Activated naive CD4-positive, alpha-beta T cell treated with anti-CD3 and anti-CD28 coated beads, Interleukin-2, amount 50 U/mL, for 24 hours (primary cell): Measurements from ENCODE around the gene SDC3.
A peak's percentile ranks its signal among the peaks of the same experiment; 100 is the strongest.

Experiments
- H3K27ac Mint-ChIP-seq: one replicate; pipeline ENCODE4 v1.8.0; 2021; ENCODE audit warnings: mild to moderate bottlenecking, mixed read lengths
- H3K27me3 Mint-ChIP-seq: one replicate; pipeline ENCODE4 v1.8.0; 2021; ENCODE audit warnings: mixed read lengths
- H3K36me3 Mint-ChIP-seq: one replicate; pipeline ENCODE4 v1.8.0; 2021; ENCODE audit warnings: mixed read lengths
- H3K4me1 Mint-ChIP-seq: one replicate; pipeline ENCODE4 v1.8.0; 2021; ENCODE audit warnings: mixed read lengths
- H3K4me3 Mint-ChIP-seq: one replicate; pipeline ENCODE4 v1.8.0; 2021; ENCODE audit warnings: mild to moderate bottlenecking, mixed read lengths
- H3K9me3 Mint-ChIP-seq: one replicate; pipeline ENCODE4 v1.8.0; 2021; ENCODE audit warnings: mixed read lengths

The SDC3 gene

DNA sequence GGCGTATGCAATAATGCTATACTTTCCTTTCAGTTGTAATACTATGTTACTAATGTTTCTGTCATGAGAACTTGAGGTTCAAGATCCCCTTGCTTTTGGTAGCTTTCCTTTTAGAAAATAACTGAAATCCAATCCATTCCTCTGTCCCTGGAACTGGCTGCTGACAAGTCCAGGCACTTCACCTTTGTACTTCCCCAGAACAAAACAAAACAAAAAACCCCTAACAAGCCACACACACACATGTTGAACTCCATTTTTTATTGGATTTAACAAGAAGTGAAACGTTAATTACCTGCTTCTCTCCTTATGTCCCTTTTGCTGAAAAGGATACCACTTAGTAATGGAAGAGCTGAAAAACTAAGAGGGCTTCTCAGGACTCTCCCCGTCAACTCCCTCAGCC lies 26.1 kb upstream of the SDC3 start:
- H3K4me1 Mint-ChIP-seq = no peaks in the 10 kb centered on the region
- peaks cover 13% of the 10 kb centered on the region for H3K36me3 Mint-ChIP-seq
- no peak overlapping the region for H3K27ac Mint-ChIP-seq
- no peaks in the 10 kb centered on the region for H3K9me3 Mint-ChIP-seq
- H3K27me3 Mint-ChIP-seq = no peaks in the 10 kb centered on the region
- no peak overlapping the region for H3K4me3 Mint-ChIP-seq

DNA sequence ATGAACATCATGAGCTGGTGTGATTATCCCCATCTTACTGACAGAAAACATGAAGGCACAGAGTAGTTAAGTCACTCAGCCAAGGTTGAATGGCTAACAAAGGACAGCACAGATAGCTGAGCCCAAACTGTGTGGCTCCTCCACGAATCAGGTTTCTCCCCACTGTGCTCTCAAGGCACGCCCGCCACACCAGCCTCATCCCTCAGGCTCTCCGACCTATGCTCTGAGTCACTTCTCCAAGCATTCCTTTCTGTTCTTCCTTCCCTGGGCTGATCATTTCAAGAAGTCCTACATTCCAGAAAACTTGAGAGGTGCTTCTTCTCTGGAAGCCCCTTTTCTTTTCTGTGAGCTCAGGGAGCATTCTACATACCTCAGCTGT lies 25.3 kb upstream of the SDC3 start:
- Mint-ChIP-seq H3K4me3 (no peak overlapping the region), H3K36me3 (peaks cover 13% of the 10 kb centered on the region), H3K9me3 (no peaks in the 10 kb centered on the region), H3K4me1 (no peaks in the 10 kb centered on the region), H3K27ac (no peak overlapping the region), H3K27me3 (no peaks in the 10 kb centered on the region)

DNA sequence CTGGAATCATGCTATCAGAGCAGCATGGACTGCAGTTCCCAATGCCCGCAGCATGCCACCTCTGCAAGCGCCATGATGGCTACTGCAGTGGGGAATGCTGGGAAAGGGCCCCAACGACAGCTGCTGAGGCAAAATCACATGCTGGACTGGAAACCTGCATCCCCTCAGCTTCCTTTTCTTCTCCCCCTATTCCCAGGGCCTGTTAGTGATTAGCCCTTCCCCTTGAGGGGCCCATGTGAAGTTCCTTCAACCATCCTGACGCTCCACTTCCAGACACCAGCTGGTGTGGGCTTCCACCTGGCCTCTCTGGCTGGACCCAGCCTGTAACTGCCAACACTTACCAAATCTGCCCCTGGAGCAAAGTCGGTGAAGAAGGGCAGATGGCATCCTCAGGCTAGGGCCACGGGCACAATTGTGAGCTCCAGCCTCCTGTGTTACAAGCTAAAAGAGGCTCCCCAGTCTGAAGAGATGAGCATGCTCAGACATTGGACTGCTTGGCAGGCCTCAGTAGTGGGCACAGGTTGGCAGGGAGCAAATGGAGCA lies 22.1 kb upstream of the SDC3 start:
- Mint-ChIP-seq H3K4me3 (no peak overlapping the region), H3K27me3 (no peaks in the 10 kb centered on the region), H3K9me3 (no peaks in the 10 kb centered on the region), H3K27ac (peak overlapping the region; percentile 43), H3K4me1 (no peaks in the 10 kb centered on the region), H3K36me3 (peaks cover 7% of the 10 kb centered on the region)

DNA sequence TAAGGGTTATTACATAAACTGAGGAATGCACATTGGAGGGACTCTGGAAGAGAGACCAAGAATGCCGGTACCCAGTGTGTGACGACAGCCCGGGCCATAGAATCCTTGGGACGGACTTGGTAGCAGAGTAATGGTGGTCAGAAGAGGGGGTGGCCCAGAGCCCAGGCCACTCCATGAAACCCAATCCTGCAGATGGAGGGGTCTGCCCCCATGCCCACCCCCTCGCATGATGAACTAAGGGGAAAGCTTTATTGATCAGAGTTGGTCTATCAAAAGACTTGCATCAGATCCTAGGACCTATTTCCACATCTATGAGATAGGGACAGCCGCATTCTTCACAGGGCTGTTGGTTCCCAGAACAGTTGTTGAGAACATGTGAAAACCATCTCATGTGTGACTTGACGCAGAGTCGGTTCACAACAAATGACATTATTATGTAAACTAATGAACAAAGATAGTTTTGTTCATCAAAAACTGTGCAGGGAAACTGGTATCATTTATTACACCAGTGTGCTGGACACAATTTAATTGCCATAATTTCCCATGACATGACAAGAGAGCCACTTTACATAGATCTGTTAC lies 21.5 kb upstream of the SDC3 start:
- Mint-ChIP-seq H3K4me1 (no peaks in the 10 kb centered on the region), H3K9me3 (no peaks in the 10 kb centered on the region), H3K27ac (no peak overlapping the region), H3K27me3 (no peaks in the 10 kb centered on the region), H3K4me3 (no peak overlapping the region), H3K36me3 (peaks cover 4% of the 10 kb centered on the region)

DNA sequence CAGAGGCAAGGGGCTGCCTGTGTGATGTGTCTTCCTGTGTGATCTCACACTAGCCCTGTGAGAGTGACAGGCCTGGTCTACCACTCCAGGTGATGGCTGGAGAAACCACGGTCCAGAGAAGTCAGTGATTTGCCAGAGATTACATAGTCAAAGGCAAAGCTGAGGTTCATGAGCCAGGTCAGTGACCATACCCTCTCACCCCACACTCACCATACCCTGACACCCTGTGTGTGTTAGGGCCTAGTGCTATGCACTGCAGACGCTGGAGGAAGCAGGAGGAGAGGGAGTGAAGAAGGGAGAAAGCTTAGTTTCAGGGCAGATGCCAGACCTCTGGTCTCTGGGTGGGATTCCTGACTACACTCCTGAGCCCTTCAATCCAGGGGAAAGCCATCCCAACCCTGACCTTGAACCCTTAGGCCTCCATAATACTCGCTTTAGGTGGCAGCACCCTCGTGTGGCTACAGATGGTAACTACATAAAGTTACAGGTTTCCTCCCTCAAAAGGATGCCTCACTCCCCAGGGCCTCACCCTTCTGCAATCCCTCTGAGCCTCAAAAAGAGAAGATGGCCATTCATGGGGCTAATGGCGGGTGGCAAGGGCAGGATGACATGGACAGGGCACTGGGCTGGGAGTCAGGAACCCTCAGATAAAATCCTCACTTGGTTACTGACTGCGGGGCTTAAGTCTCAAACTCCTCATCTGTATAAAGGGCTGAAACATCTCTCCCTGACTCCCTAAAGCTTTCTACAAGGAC lies 20.8 kb upstream of the SDC3 start:
- no peaks in the 10 kb centered on the region for H3K36me3 Mint-ChIP-seq
- no peaks in the 10 kb centered on the region for H3K27me3 Mint-ChIP-seq
- no peaks in the 10 kb centered on the region for H3K4me1 Mint-ChIP-seq
- no peak overlapping the region for H3K4me3 Mint-ChIP-seq
- H3K9me3 Mint-ChIP-seq = no peaks in the 10 kb centered on the region
- no peak overlapping the region for H3K27ac Mint-ChIP-seq

DNA sequence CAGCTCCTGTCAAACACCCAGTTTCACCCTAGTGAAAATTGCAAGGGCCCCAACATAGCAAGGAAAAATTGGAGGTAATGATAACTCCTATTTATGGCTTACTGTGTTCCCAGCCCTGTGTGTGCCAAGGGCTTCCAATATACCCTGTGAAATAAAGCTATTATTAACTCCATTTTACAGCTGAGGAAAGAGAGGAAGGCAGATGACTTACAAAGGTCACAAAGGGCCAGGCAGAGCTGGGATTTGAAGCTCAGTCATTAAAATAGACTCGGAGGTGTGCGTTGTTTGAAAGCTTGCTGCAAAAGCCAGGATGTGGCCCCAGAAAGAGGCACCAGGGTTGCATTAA lies 20.2 kb upstream of the SDC3 start:
- Mint-ChIP-seq H3K27me3 (no peaks in the 10 kb centered on the region), H3K36me3 (no peaks in the 10 kb centered on the region), H3K4me3 (no peak overlapping the region), H3K9me3 (no peaks in the 10 kb centered on the region), H3K4me1 (no peaks in the 10 kb centered on the region), H3K27ac (no peak overlapping the region)

DNA sequence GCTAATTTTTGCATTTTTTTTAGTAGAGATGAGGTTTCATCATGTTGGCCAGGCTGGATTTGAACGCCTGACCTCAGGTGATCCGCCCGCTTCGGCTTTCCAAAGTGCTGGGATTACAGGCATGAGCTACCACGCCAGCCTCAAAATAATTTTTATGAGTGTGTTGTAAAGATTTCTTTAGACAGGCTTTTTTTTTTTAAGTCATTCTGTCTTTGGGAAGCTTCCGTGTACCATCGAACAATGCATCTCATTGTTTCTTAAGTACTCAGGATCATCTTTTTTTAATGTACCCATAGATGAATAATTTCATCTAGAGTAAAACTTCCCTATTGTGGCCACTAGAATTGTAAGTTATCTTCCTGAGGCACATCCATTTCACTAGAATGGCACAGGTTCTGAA lies 19.6 kb upstream of the SDC3 start:
- no peaks in the 10 kb centered on the region for H3K27me3 Mint-ChIP-seq
- no peak overlapping the region for H3K4me3 Mint-ChIP-seq
- H3K27ac Mint-ChIP-seq = no peak overlapping the region
- H3K9me3 Mint-ChIP-seq = no peaks in the 10 kb centered on the region
- H3K36me3 Mint-ChIP-seq = no peaks in the 10 kb centered on the region
- no peaks in the 10 kb centered on the region for H3K4me1 Mint-ChIP-seq

DNA sequence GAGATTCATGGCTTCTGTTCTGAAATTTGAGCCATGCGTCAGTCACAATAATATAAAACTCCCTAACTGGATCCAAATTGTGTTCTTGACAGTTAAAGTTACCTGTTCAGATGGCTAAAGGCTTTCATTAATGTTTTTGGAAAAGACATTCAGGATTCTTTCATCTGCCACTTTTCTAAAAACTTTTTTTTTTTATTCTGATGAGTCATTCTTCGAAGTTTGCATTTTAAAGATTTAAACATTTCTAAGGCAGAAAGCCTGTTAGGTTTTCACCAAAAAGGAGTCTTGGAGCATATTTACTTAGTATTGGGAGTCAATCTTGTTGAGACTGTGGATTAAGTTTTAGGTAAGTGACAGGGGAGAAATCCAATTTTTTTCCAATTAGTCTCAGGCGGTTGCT lies 18.9 kb upstream of the SDC3 start:
- Mint-ChIP-seq H3K9me3 (no peaks in the 10 kb centered on the region), H3K36me3 (no peaks in the 10 kb centered on the region), H3K4me1 (no peaks in the 10 kb centered on the region), H3K4me3 (no peak overlapping the region), H3K27me3 (peaks cover 1% of the 10 kb centered on the region), H3K27ac (peak overlapping the region; percentile 41)

DNA sequence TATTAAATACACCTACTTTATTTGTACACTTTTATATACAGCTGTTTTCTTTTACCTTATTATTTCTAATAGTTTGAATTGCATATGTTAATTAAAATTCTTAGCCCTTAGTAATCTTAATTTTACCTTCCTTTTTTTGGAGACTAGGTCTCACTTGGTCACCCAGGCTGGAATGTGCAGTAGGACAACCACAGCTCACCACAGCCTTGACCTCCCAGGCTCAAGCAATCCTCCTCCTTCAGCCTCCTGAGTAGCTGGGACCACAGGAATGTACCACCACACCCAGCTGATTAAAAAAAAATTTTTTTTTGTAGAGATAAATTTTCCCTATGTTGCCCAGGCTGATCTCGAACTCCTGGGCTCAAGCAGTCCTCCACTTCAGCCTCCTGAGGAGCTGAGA lies 15.0 kb upstream of the SDC3 start:
- no peaks in the 10 kb centered on the region for H3K36me3 Mint-ChIP-seq
- H3K4me3 Mint-ChIP-seq = no peak overlapping the region
- peaks cover 3% of the 10 kb centered on the region for H3K27me3 Mint-ChIP-seq
- no peaks in the 10 kb centered on the region for H3K9me3 Mint-ChIP-seq
- H3K27ac Mint-ChIP-seq = no peak overlapping the region
- H3K4me1 Mint-ChIP-seq = no peaks in the 10 kb centered on the region

DNA sequence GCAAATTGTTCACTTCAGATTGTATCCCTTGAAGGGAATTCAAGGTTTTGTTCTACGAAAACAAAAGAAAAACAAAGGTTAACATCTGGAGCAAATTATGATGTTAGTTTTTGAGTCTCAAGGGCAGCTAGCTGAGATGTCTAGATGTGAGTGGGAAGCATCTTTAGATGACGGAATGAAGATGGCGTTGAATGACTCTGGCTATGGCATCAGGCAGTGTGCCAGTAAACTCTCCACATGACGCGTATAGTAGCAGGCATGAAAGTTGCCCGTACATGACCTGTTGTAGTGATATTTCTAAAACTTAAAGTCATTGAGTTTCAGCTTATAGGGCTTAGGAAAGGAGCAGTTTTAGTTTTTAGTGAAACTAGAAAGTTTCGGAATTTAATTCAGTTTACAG lies 12.3 kb upstream of the SDC3 start:
- Mint-ChIP-seq H3K9me3 (no peaks in the 10 kb centered on the region), H3K4me1 (no peaks in the 10 kb centered on the region), H3K27me3 (peaks cover 3% of the 10 kb centered on the region), H3K27ac (no peak overlapping the region), H3K4me3 (no peak overlapping the region), H3K36me3 (no peaks in the 10 kb centered on the region)

DNA sequence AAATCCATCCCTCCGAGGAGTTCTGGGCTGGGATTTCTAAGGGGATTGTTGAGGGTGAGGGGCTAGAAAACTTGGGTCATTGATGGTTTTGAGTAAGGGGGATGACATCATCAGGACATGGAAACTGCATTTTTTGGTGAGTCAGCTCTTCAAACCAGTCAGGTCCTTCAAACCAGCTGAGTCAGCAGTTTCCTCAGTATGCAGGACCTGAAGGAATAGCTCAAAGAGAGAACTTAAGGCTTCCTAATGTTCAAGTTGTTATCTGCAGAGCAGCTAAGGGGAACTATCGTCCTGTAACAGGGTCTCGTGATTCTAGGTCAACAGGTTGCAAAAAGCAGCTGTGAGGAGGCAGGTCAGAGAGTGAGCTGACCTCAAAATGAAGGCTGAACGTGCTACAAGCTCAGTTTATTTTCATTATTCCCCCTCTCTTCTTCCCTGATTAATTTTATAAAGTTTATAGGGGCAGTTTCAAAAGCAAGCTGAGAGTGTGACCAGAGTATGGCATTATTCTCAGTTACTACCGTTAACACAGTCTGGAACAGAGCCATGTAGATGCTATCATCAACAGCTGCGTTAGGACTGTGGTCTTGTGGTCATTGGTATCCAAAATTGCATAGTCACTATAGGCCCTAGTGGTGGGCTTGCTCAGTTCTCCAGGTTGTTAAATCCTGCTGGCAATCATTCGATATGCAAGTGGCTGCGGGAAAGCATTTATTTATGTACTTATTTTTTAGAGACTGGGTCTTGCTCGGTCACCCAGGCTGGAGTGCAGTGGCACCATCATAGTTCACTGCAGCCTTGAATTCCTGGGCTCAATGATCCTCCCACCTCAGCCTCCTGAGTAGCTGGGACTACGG lies 10.7 kb upstream of the SDC3 start:
- no peaks in the 10 kb centered on the region for H3K4me1 Mint-ChIP-seq
- H3K27me3 Mint-ChIP-seq = peaks cover 3% of the 10 kb centered on the region
- H3K9me3 Mint-ChIP-seq = no peaks in the 10 kb centered on the region
- no peak overlapping the region for H3K27ac Mint-ChIP-seq
- no peaks in the 10 kb centered on the region for H3K36me3 Mint-ChIP-seq
- H3K4me3 Mint-ChIP-seq = no peak overlapping the region

DNA sequence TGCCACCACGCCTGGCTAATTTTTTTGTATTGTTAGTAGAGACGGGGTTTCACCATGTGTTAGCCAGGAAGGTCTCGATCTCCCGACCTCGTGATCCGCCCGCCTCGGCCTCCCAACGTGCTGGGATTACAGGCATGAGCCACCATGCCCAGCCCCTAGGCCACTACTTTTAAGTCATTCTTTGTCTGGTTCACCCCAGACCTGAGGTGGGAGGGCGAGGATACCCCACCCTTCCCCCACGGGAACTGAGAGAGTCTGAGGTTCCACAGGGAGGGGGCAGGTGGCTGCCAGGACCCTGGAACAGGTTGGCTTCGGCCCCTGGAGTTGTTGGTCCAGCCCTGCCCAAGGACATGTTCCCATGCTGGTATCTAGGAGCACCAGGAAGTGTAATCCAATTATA lies 7.7 kb upstream of the SDC3 start:
- peaks cover 2% of the 10 kb centered on the region for H3K27me3 Mint-ChIP-seq
- H3K27ac Mint-ChIP-seq = no peak overlapping the region
- no peaks in the 10 kb centered on the region for H3K36me3 Mint-ChIP-seq
- H3K4me3 Mint-ChIP-seq = no peak overlapping the region
- H3K9me3 Mint-ChIP-seq = no peaks in the 10 kb centered on the region
- no peaks in the 10 kb centered on the region for H3K4me1 Mint-ChIP-seq

DNA sequence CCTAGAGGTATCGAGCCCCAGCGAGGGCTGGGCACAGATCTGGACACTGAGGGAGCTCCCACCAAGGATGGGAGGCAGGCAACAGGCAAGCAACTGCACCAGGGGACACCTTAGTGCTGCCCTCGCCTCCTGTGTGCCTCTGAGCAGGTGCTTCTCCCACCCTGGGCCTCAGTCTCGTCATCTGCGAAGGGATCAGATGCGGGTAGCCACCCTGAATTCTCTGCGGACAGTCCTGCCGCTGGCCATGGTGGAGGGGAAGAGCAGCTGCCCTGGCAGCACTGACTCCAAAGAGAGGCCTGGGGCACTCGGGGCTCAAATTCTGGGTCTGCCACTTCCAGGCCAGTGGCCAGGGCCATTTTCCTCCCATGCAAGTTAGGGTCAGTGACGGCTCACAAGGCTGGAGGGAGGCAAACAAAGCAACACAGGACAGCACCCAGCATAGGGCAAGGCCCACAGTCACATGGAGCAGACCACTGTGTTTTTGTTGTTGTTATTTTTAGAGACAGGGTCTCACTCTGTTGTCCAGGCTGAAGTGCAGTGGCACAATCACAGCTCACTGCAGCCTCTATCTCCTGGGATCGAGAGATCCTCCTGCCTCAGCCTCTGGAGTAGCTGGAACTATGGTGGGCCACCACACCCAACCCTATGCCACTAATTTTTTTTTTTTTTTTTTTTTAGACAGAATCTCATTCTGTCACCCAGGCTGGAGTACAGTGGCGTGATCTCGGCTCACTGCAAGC lies 7.1 kb upstream of the SDC3 start:
- H3K27me3 Mint-ChIP-seq = no peaks in the 10 kb centered on the region
- no peak overlapping the region for H3K4me3 Mint-ChIP-seq
- no peaks in the 10 kb centered on the region for H3K4me1 Mint-ChIP-seq
- H3K36me3 Mint-ChIP-seq = no peaks in the 10 kb centered on the region
- no peak overlapping the region for H3K27ac Mint-ChIP-seq
- H3K9me3 Mint-ChIP-seq = no peaks in the 10 kb centered on the region

DNA sequence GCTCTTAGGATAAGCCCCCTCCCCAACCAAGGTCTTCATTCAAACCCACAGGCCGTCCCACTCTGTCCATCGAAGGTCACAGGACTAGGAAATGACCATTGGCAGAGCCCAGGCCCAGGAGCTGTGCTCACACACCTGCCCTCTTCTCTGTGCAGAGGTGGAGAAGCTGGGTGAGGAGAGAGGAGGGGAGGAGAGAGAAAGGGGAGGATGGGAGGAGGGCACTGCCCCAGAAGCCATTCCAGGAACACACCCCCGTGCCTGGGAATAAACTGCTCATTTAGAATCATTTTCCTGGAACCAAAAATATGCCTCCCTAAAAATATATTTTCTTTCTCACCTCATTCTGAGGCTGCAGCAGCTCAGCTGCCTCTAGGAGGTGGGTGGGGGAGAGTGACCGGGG lies 6.4 kb upstream of the SDC3 start:
- Mint-ChIP-seq H3K27ac (peak overlapping the region; percentile 65), H3K27me3 (no peaks in the 10 kb centered on the region), H3K36me3 (no peaks in the 10 kb centered on the region), H3K9me3 (no peaks in the 10 kb centered on the region), H3K4me3 (no peak overlapping the region), H3K4me1 (no peaks in the 10 kb centered on the region)

DNA sequence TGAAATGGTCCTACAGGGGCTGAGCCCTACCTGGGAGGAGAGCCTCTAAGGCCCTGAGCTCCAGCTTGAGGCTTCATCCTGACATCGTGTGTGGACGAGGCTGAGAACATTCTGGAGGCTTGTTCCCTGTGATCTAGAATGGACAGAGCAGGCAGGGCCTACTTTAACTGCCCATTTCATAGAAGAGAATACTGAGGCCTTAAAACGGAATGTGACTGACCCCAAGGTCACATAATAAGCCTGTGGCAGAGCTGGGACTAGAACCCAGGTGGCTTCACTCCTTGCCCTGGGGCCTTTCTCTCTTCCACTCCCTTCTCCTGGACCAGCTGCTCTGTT lies 6.0 kb upstream of the SDC3 start:
- H3K36me3 Mint-ChIP-seq = no peaks in the 10 kb centered on the region
- H3K9me3 Mint-ChIP-seq = no peaks in the 10 kb centered on the region
- peaks cover 3% of the 10 kb centered on the region for H3K27me3 Mint-ChIP-seq
- no peak overlapping the region for H3K27ac Mint-ChIP-seq
- H3K4me1 Mint-ChIP-seq = peaks cover 3% of the 10 kb centered on the region
- no peak overlapping the region for H3K4me3 Mint-ChIP-seq
